SIG-M5 (cell line): ENCODE results near the gene RACGAP1.

Experiments used
- DNase-seq: peaks from one replicate; lab custom pipeline; 2025; lab: John Stamatoyannopoulos, UW

The RACGAP1 gene

GRCh38 chr12:49969027-49969426, 56.3 kb downstream of the RACGAP1 start:
- no peak for DNase-seq

- DNase-seq: no peak
These were observed 56.8 kb downstream of the RACGAP1 start for GRCh38 chr12:49968471-49968870.

GRCh38 chr12:49967777-49968250, 57.5 kb downstream of the RACGAP1 start:
- DNase-seq: no peak

- no peak for DNase-seq
These were observed 58.1 kb downstream of the RACGAP1 start for GRCh38 chr12:49967042-49967776.

- no peak for DNase-seq
These were observed 58.7 kb downstream of the RACGAP1 start for GRCh38 chr12:49966511-49967041.

GRCh38 chr12:49965836-49966235, 59.5 kb downstream of the RACGAP1 start:
- no peak for DNase-seq

- DNase-seq: no peak
These were observed 60.3 kb downstream of the RACGAP1 start for GRCh38 chr12:49964849-49965624.

- DNase-seq: no peak
These were observed 61.1 kb downstream of the RACGAP1 start for GRCh38 chr12:49963976-49964815.

- no peak for DNase-seq
These were observed 62.2 kb downstream of the RACGAP1 start for GRCh38 chr12:49962861-49963765.

GRCh38 chr12:49961993-49962764, 63.1 kb downstream of the RACGAP1 start:
- no peak for DNase-seq

GRCh38 chr12:49961111-49961922, 64.0 kb downstream of the RACGAP1 start, which contains the start of gene AQP5:
Gene AQP5, plus strand, starts transcription at chr12:49961872. Its CDS starts 146 bp downstream, at chr12:49962018.
- DNase-seq: no peak

- DNase-seq: no peak
These were observed 64.7 kb downstream of the RACGAP1 start for GRCh38 chr12:49960474-49961110.

GRCh38 chr12:49959685-49960473, 65.4 kb downstream of the RACGAP1 start:
- DNase-seq: no peak

GRCh38 chr12:49957570-49957967, 67.7 kb downstream of the RACGAP1 start:
- no peak for DNase-seq

GRCh38 chr12:49956663-49957569, 68.4 kb downstream of the RACGAP1 start:
- no peak for DNase-seq

GRCh38 chr12:49955899-49956662, 69.2 kb downstream of the RACGAP1 start:
- no peak for DNase-seq
